ENCODE results near the gene TAS2R1.

Gene TAS2R1

DNA sequence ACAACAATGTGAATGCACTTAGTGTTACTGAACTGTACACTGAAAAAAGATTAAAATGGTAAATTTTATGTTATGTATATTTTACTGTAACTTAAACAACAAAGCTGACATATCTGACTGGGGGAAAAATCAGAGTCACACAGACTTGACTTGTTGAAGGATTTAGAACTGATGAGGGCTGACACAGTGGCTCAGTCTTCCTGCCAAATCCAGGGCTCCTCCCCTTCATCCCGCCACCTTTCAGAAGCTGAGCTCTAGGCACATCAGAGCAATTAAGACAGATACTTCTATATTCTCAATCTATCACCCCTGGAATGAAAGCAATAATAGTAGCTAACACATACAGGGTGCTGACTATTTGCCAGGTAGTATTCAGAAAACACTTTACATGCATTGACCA, 27.7 kb upstream of the TAS2R1 start:
- Histone ChIP-seq H3K36me3 (ENCODE audit: insufficient read depth, low read length) (no peaks in the 10 kb centered on the region), H4K20me1 (ENCODE audit: insufficient read depth, low read length, poor library complexity, severe bottlenecking) (no peaks in the 10 kb centered on the region), H3K4me2 (ENCODE audit: low read depth, low read length, poor library complexity, severe bottlenecking) (no peak overlapping the region), H3K9me2 (replicated peaks; ENCODE audit: low read depth, low read length) (no peaks in the 10 kb centered on the region), H3K4me1 (ENCODE audit: insufficient read depth, low read length, poor library complexity, severe bottlenecking) (no peaks in the 10 kb centered on the region), H3K9ac (ENCODE audit: low read depth, low read length, poor library complexity, severe bottlenecking) (no peak overlapping the region), H3K4me3 (ENCODE audit: low read length, poor library complexity, severe bottlenecking) (no peak overlapping the region), H3K79me2 (ENCODE audit: insufficient read depth, low read length) (no peaks in the 10 kb centered on the region), H3F3A (ENCODE audit: low read depth) (no peaks in the 10 kb centered on the region), H3K9me3 (ENCODE audit: insufficient read depth, low read depth, low read length) (no peaks in the 10 kb centered on the region), H2AFZ (ENCODE audit: low read length) (no peak overlapping the region), H3K27me3 (ENCODE audit: insufficient read depth, low read length, poor library complexity, severe bottlenecking) (no peaks in the 10 kb centered on the region)
- TF ChIP-seq, protein P1, sequence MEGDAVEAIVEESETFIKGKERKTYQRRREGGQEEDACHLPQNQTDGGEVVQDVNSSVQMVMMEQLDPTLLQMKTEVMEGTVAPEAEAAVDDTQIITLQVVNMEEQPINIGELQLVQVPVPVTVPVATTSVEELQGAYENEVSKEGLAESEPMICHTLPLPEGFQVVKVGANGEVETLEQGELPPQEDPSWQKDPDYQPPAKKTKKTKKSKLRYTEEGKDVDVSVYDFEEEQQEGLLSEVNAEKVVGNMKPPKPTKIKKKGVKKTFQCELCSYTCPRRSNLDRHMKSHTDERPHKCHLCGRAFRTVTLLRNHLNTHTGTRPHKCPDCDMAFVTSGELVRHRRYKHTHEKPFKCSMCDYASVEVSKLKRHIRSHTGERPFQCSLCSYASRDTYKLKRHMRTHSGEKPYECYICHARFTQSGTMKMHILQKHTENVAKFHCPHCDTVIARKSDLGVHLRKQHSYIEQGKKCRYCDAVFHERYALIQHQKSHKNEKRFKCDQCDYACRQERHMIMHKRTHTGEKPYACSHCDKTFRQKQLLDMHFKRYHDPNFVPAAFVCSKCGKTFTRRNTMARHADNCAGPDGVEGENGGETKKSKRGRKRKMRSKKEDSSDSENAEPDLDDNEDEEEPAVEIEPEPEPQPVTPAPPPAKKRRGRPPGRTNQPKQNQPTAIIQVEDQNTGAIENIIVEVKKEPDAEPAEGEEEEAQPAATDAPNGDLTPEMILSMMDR (conservative IDR thresholded peaks at IDR 0.05; ENCODE audit: low read length) = no peak
- no peak for TF ChIP-seq EZH2phosphoT487 (IDR thresholded peaks at IDR 0.05; ENCODE audit: borderline replicate concordance)

GRCh38 chr5:9655641-9656040, 25.5 kb upstream of the TAS2R1 start:
- Histone ChIP-seq H3K4me3 (ENCODE audit: low read length, poor library complexity, severe bottlenecking) (no peak overlapping the region), H3K9me2 (replicated peaks; ENCODE audit: low read depth, low read length) (no peaks in the 10 kb centered on the region), H3K4me1 (ENCODE audit: insufficient read depth, low read length, poor library complexity, severe bottlenecking) (no peaks in the 10 kb centered on the region), H4K20me1 (ENCODE audit: insufficient read depth, low read length, poor library complexity, severe bottlenecking) (no peaks in the 10 kb centered on the region), H2AFZ (ENCODE audit: low read length) (no peak overlapping the region), H3K36me3 (ENCODE audit: insufficient read depth, low read length) (no peaks in the 10 kb centered on the region), H3K79me2 (ENCODE audit: insufficient read depth, low read length) (no peaks in the 10 kb centered on the region), H3K27me3 (ENCODE audit: insufficient read depth, low read length, poor library complexity, severe bottlenecking) (no peaks in the 10 kb centered on the region), H3K4me2 (ENCODE audit: low read depth, low read length, poor library complexity, severe bottlenecking) (no peak overlapping the region), H3K9ac (ENCODE audit: low read depth, low read length, poor library complexity, severe bottlenecking) (no peak overlapping the region), H3K9me3 (ENCODE audit: insufficient read depth, low read depth, low read length) (no peaks in the 10 kb centered on the region), H3F3A (ENCODE audit: low read depth) (no peaks in the 10 kb centered on the region)
- TF ChIP-seq EZH2phosphoT487 (IDR thresholded peaks at IDR 0.05; ENCODE audit: borderline replicate concordance) = no peak
- TF ChIP-seq, protein P1 (conservative IDR thresholded peaks at IDR 0.05; ENCODE audit: low read length) = no peak

DNA sequence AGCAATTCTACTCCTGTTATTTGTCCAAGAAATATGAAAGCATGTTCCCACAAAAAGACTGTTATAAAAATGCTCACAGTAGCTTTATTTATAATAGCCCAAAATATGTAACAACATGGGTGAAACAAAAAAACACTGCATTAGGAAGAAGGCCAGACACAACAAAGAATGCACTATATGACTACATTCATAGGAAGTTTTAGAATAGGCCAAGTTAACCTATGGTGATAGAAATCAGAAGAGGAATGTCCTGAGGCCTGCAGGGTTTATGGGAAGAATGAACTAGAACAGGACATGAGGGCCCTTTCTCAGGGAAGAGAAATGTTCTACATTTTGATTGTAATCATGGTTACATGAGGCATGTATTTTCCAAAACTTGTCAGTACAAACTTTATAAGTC, 24.7 kb upstream of the TAS2R1 start:
- H3K36me3 ChIP-seq (ENCODE audit: insufficient read depth, low read length) = no peaks in the 10 kb centered on the region
- H4K20me1 ChIP-seq (ENCODE audit: insufficient read depth, low read length, poor library complexity, severe bottlenecking) = no peaks in the 10 kb centered on the region
- H2AFZ ChIP-seq (ENCODE audit: low read length) = no peak overlapping the region
- no peaks in the 10 kb centered on the region for H3F3A ChIP-seq (ENCODE audit: low read depth)
- no peak overlapping the region for H3K9ac ChIP-seq (ENCODE audit: low read depth, low read length, poor library complexity, severe bottlenecking)
- TF ChIP-seq EZH2phosphoT487 (IDR thresholded peaks at IDR 0.05; ENCODE audit: borderline replicate concordance) = no peak
- TF ChIP-seq, protein P1 (conservative IDR thresholded peaks at IDR 0.05; ENCODE audit: low read length) = no peak
- no peaks in the 10 kb centered on the region for H3K27me3 ChIP-seq (ENCODE audit: insufficient read depth, low read length, poor library complexity, severe bottlenecking)
- H3K4me1 ChIP-seq (ENCODE audit: insufficient read depth, low read length, poor library complexity, severe bottlenecking) = no peaks in the 10 kb centered on the region
- H3K9me3 ChIP-seq (ENCODE audit: insufficient read depth, low read depth, low read length) = no peaks in the 10 kb centered on the region
- H3K9me2 ChIP-seq (replicated peaks; ENCODE audit: low read depth, low read length) = no peaks in the 10 kb centered on the region
- H3K4me2 ChIP-seq (ENCODE audit: low read depth, low read length, poor library complexity, severe bottlenecking) = no peak overlapping the region
- H3K4me3 ChIP-seq (ENCODE audit: low read length, poor library complexity, severe bottlenecking) = no peak overlapping the region
- H3K79me2 ChIP-seq (ENCODE audit: insufficient read depth, low read length) = no peaks in the 10 kb centered on the region

Measured in Loucy (cell line).